ENCODE data around the gene VEPH1.
"Not testable (repeated sequence)": the region's sequence is repeated elsewhere in the genome, so short reads cannot be mapped to it uniquely, and the experiment has no call there.

The VEPH1 gene

GRCh38 chr3:157333551-157333991 is 169.6 kb downstream of the VEPH1 start:
- no peak for DNase-seq
- no peak for TF ChIP-seq CTCF (IDR thresholded peaks at IDR 0.05; ENCODE audit: low read depth, low read length)
- H3K27ac ChIP-seq, result no peak overlapping the region
- H3K36me3 ChIP-seq, result no peaks in the 10 kb centered on the region
- H3K9me3 ChIP-seq (ENCODE audit: severe bottlenecking), result no peaks in the 10 kb centered on the region
- peaks cover 4% of the 10 kb centered on the region for H3K27me3 ChIP-seq (ENCODE audit: insufficient read depth, low read depth, severe bottlenecking)
- no peak overlapping the region for H3K4me3 ChIP-seq (ENCODE audit: low read depth, low read length)

- Histone ChIP-seq H3K27ac (no peak overlapping the region), H3K9me3 (ENCODE audit: severe bottlenecking) (no peaks in the 10 kb centered on the region), H3K27me3 (ENCODE audit: insufficient read depth, low read depth, severe bottlenecking) (peaks cover 4% of the 10 kb centered on the region), H3K36me3 (no peaks in the 10 kb centered on the region), H3K4me3 (ENCODE audit: low read depth, low read length) (no peak overlapping the region)
- no peak for TF ChIP-seq CTCF (IDR thresholded peaks at IDR 0.05; ENCODE audit: low read depth, low read length)
- DNase-seq, result no peak
Observed at GRCh38 chr3:157330206-157330605, 173.0 kb downstream of the VEPH1 start.

- H3K36me3 ChIP-seq, result no peaks in the 10 kb centered on the region
- H3K27me3 ChIP-seq (ENCODE audit: insufficient read depth, low read depth, severe bottlenecking), result peaks cover 3% of the 10 kb centered on the region
- DNase-seq, result no peak
- no peak overlapping the region for H3K4me3 ChIP-seq (ENCODE audit: low read depth, low read length)
- H3K27ac ChIP-seq, result no peak overlapping the region
- TF ChIP-seq CTCF (IDR thresholded peaks at IDR 0.05; ENCODE audit: low read depth, low read length), result no peak
- no peaks in the 10 kb centered on the region for H3K9me3 ChIP-seq (ENCODE audit: severe bottlenecking)
Observed at GRCh38 chr3:157329551-157329950, 173.7 kb downstream of the VEPH1 start.

- TF ChIP-seq CTCF (IDR thresholded peaks at IDR 0.05; ENCODE audit: low read depth, low read length), result no peak
- no peak for DNase-seq
- H3K27me3 ChIP-seq (ENCODE audit: insufficient read depth, low read depth, severe bottlenecking), result no peaks in the 10 kb centered on the region
Observed at GRCh38 chr3:157327837-157328236, 175.4 kb downstream of the VEPH1 start.

GRCh38 chr3:157327018-157327417 is 176.2 kb downstream of the VEPH1 start:
- no peak for DNase-seq
- no peak overlapping the region for H3K4me3 ChIP-seq (ENCODE audit: low read depth, low read length)
- H3K27me3 ChIP-seq (ENCODE audit: insufficient read depth, low read depth, severe bottlenecking), result no peaks in the 10 kb centered on the region
- no peaks in the 10 kb centered on the region for H3K36me3 ChIP-seq
- H3K27ac ChIP-seq, result no peak overlapping the region
- no peaks in the 10 kb centered on the region for H3K9me3 ChIP-seq (ENCODE audit: severe bottlenecking)
- TF ChIP-seq CTCF (IDR thresholded peaks at IDR 0.05; ENCODE audit: low read depth, low read length), result no peak

More at GRCh38 chr3:157327837-157328236, 175.4 kb downstream of the VEPH1 start:
- Histone ChIP-seq H3K4me3 (ENCODE audit: low read depth, low read length) (no peak overlapping the region), H3K9me3 (ENCODE audit: severe bottlenecking) (no peaks in the 10 kb centered on the region), H3K27ac (no peak overlapping the region), H3K36me3 (no peaks in the 10 kb centered on the region)

- not testable (repeated sequence) for H3K4me3 ChIP-seq (ENCODE audit: low read depth, low read length); DNase-seq; H3K9me3 ChIP-seq (ENCODE audit: severe bottlenecking); H3K27ac ChIP-seq; H3K27me3 ChIP-seq (ENCODE audit: insufficient read depth, low read depth, severe bottlenecking); H3K36me3 ChIP-seq
Observed at GRCh38 chr3:157324869-157325268, 178.3 kb downstream of the VEPH1 start.
